Heart left ventricle (tissue), 16 donors: ENCODE measurements around the gene MYDGF. TPM values are rescaled to one million over a fixed set of nuclear protein-coding genes. Genes with fewer than 3 reads are reported as not detected.

ENCODE experiments used
- ATAC-seq, 4 donors: fragments of 200-7000 bp; cut with Tn5 transposase; one replicate each; pipeline ENCODE4 v1.9.1; 2020 to 2022; ENCODE audit warnings: moderate library complexity in 4 of 4, mild to moderate bottlenecking in 3 of 4, moderate number of reproducible peaks in 1 of 4
- DNase-seq, 5 donors: peaks; one replicate each; pipeline ENCODE4 v3.0.0-alpha.2; 2020
- H3K27ac ChIP-seq, 12 donors: fragments of 200-600 bp; sonication (generic) in 4 of 12; one replicate each; pipeline versions ENCODE4 v1.5.0 to v1.8.0; 2016 to 2022; ENCODE audit warnings: mild to moderate bottlenecking in 2 of 12
- H3K27me3 ChIP-seq, 9 donors: fragments of 200-600 bp; sonication (generic) in 2 of 9; one replicate each; pipeline versions ENCODE4 v1.5.1 to v1.8.0; 2016 to 2022; ENCODE audit warnings: mild to moderate bottlenecking in 3 of 9
- H3K36me3 ChIP-seq, 9 donors: fragments of 200-600 bp; sonication (generic) in 2 of 9; one replicate each; pipeline versions ENCODE4 v1.5.0 to v1.8.0; 2018 to 2022; ENCODE audit warnings: mild to moderate bottlenecking in 2 of 9
- H3K4me1 ChIP-seq, 12 donors: fragments of 200-600 bp; sonication (generic) in 4 of 12; one replicate each; pipeline versions ENCODE4 v1.5.0 to v1.8.0; 2016 to 2022; ENCODE audit warnings: mild to moderate bottlenecking in 3 of 12
- H3K4me3 ChIP-seq, 12 donors: fragments of 200-600 bp; sonication (generic) in 4 of 12; one replicate each; pipeline versions ENCODE4 v1.5.0 to v1.8.0; 2017 to 2022; ENCODE audit warnings: mild to moderate bottlenecking in 9 of 12, moderate library complexity in 4 of 12
- H3K9me3 ChIP-seq, 12 donors: fragments of 200-600 bp; sonication (generic) in 4 of 12; one replicate each; pipeline versions ENCODE4 v1.5.0 to v1.8.0; 2016 to 2022; ENCODE audit warnings: mild to moderate bottlenecking in 1 of 12
- CTCF ChIP-seq, 12 donors: fragments of 200-600 bp; sonication (generic) in 4 of 12; IDR thresholded peaks; one replicate each; pipeline versions ENCODE4 v1.5.0 to v1.8.0; 2018 to 2022; ENCODE audit warnings: antibody characterized with exemption in 12 of 12, mild to moderate bottlenecking in 5 of 12
- POLR2A ChIP-seq, 2 donors: fragments of 450-650 bp; IDR thresholded peaks; one replicate each; pipeline ENCODE4 v1.6.1; 2017; ENCODE audit warnings: antibody characterized with exemption in 2 of 2, mild to moderate bottlenecking in 2 of 2, moderate library complexity in 2 of 2
- WGBS, 4 donors: extraction: QIAGEN DNeasy Blood & Tissue Kit in 2 of 4; methylation state at CpG; one replicate each; pipeline versions ENCODE4 v1.1.5 to v1.1.7; 2013 to 2018; 5-methylcytosine and 5-hydroxymethylcytosine counted together
- intact Hi-C, 10 donors: fragments of 100-400 bp; cut with DNase I; formaldehyde crosslinking; loops; one replicate each; pipeline versions ENCODE4 v1.11.1 to v1.14.2; 2022
- polyA plus RNA-seq, 2 donors: library from polyadenylated mRNA; stranded (reverse); fragments of 200-250 nt; gene quantifications; one replicate each; pipeline ENCODE4 v1.2.3, GENCODE V29; 2013
- total RNA-seq, 9 donors: library from RNA; depleted of rRNA in 2 of 9; stranded (reverse); fragments of >200 nt in 2 of 9; fragmentation: NEBNext Ultra II Directional in 3 of 9; extraction: Animal tissue kit (Norgen Biotek cat#: 25700) in 3 of 9; gene quantifications; one replicate each; pipeline versions ENCODE4 v1.1.0 to v1.2.4, GENCODE V29; 2016 to 2023
- donor health status: ischemic (EF 13 %, LVEDD 7.1; RV severe dilation, severe dysfunction).
- donor health status: healthy with polysubstance abuse.
- donor health status: DM: no; HTN: yes; CAD: no.
- donor health status: DM: no; HTN: no; CAD: no.
- donor health status: ischemic (EF 25% LVEDD 6.9; RV normal size, moderate dysfunction).
- donor health status: ischemic (EF 25% LVEDD 5.7; RV mildly dilated, moderate dysfunction).
- donor health status: healthy.
- donor health status: DM: yes; HTN: yes; CAD: no.
- donor health status: ischemic (EF 35%, LVEDD 5.7; RV mildly dilated, moderate dysfunction).
- donor health status: nonischemic (EF 11% LVEDD 7.7; RV severe dilation, severe dysfunction).
- donor health status: DM: yes; HTN: yes; CAD: no.
- donor health status: PGD.
- donor health status: ischemic (EF 29% LVEDD 5.4; RV normal size, mild dysfunction).
- donor health status: nonischemic (EF 23%, LVEDD 6.1; RV moderate dilation, normal function).

The MYDGF gene
- total and polyA plus RNA-seq, 11 donors, result 19.1 to 201 (median 25.8) TPM

GRCh38 chr19:4656102-4656501 lies 14.0 kb downstream of the MYDGF start:
- H3K27ac ChIP-seq, result no peak overlapping the region
- intact Hi-C loops, result no loop called here
- H3K9me3 ChIP-seq, result peaks cover 0 to 14% (median 4%) of the 10 kb centered on the region in 12 donors
- TF ChIP-seq CTCF (IDR thresholded peaks at IDR 0.05) (no peak), POLR2A (IDR thresholded peaks at IDR 0.05) (no peak)
- 77 to 82% (median 82%) methylated on average over 7 to 8 of the region's 8 CpGs for WGBS, 4 donors
- DNase-seq, result no peak
- H3K36me3 ChIP-seq, result peaks cover 5 to 84% (median 67%) of the 10 kb centered on the region in 9 donors
- no peak for ATAC-seq
- H3K27me3 ChIP-seq, result no peaks in the 10 kb centered on the region
- H3K4me1 ChIP-seq, result peaks cover 0 to 7% (median 0%) of the 10 kb centered on the region in 12 donors
- no peak overlapping the region for H3K4me3 ChIP-seq

GRCh38 chr19:4654437-4655361 lies 15.4 kb downstream of the MYDGF start:
- ATAC-seq (peak in 2 of 4 donors; percentile 6 to 51), DNase-seq (no peak)
- Histone ChIP-seq H3K4me1 (peaks cover 0 to 17% (median 6%) of the 10 kb centered on the region in 12 donors), H3K27ac (peak overlapping the region in 4 of 12 donors; percentile 10 to 45 (median 28)), H3K27me3 (no peaks in the 10 kb centered on the region), H3K4me3 (no peak overlapping the region), H3K36me3 (peaks cover 5 to 72% (median 54%) of the 10 kb centered on the region in 9 donors), H3K9me3 (peaks cover 0 to 14% (median 4%) of the 10 kb centered on the region in 12 donors)
- intact Hi-C loops, result no loop called here
- TF ChIP-seq POLR2A (IDR thresholded peaks at IDR 0.05) (no peak), CTCF (IDR thresholded peaks at IDR 0.05) (no peak)
- 76 to 85% (median 81%) methylated on average over 27 of the region's 27 CpGs for WGBS, 4 donors

DNA sequence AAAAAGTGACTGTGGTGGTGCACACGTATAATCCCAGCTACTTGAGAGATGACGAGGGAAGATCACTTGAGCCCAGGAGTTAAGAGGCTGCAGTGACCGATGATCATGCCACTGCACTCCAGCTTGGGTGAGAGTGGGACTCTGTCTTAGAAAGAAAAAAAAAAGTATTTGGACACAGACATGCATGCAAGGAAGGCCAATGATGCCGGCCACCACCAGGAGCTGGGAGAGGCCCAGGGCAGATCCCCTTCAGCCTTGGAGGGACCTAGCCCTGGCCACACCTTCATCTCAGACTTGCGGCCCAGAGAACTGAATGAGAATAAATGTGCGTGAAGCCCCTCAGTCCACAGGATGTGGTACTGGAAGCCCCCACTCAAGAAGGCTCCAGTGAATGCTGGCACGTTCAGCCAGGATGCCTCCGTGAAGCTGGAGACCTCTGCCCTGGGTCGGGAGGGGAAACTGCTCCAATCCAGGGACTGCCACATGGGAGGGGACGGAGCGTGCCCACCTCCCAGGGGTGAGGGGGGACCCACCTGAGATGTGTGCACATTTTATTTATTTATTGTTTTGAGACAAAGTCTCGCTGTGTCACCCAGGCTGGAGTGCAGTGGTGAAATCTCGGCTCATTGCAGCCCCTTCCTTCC lies 16.2 kb downstream of the MYDGF start:
- peaks cover 0 to 25% (median 14%) of the 10 kb centered on the region in 12 donors for H3K4me1 ChIP-seq
- intact Hi-C loops, result no loop called here
- H3K27me3 ChIP-seq, result no peaks in the 10 kb centered on the region
- H3K36me3 ChIP-seq, result peaks cover 5 to 64% (median 47%) of the 10 kb centered on the region in 9 donors
- H3K27ac ChIP-seq, result peak overlapping the region in 2 of 12 donors; percentile 19 to 25
- H3K9me3 ChIP-seq, result peaks cover 0 to 12% (median 4%) of the 10 kb centered on the region in 12 donors
- 77 to 86% (median 82%) methylated on average over 11 to 13 of the region's 13 CpGs for WGBS, 4 donors
- TF ChIP-seq CTCF (IDR thresholded peaks at IDR 0.05) (no peak), POLR2A (IDR thresholded peaks at IDR 0.05) (no peak)
- no peak overlapping the region for H3K4me3 ChIP-seq
- no peak for ATAC-seq
- DNase-seq, result no peak

DNA sequence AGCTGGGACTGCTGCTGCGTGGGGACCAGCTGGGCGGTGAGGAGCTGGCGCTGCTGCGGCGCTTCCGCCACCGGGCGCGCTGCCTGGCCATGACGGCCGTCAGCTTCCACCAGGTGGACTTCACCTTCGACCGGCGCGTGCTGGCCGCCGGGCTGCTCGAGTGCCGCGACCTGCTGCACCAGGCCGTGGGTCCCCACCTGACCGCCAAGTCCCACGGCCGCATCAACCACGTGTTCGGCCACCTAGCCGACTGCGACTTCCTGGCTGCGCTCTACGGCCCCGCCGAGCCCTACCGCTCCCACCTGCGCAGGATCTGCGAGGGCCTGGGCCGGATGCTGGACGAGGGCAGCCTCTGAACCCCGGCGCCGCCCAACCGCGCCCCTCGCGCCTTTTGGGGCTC lies 18.1 kb downstream of the MYDGF start:
- Histone ChIP-seq H3K9me3 (no peaks in the 10 kb centered on the region), H3K27me3 (no peaks in the 10 kb centered on the region), H3K4me3 (no peak overlapping the region), H3K27ac (no peak overlapping the region), H3K4me1 (peaks cover 0 to 40% (median 24%) of the 10 kb centered on the region in 12 donors), H3K36me3 (peaks cover 0 to 45% (median 30%) of the 10 kb centered on the region in 9 donors)
- intact Hi-C loops, result no loop called here
- no peak for TF ChIP-seq CTCF (IDR thresholded peaks at IDR 0.05)
- no peak for TF ChIP-seq POLR2A (IDR thresholded peaks at IDR 0.05)
- DNase-seq (no peak), ATAC-seq (no peak)
- 95 to 97% (median 96%) methylated on average over 34 to 44 of the region's 44 CpGs for WGBS, 4 donors
